Measurements from ENCODE around the gene NPHP1.
"Not testable (repeated sequence)": the region's sequence is repeated elsewhere in the genome, so short reads cannot be mapped to it uniquely, and the experiment has no call there.

Gene NPHP1

GRCh38 chr2:110190169-110190568 is 14.6 kb downstream of the NPHP1 start:
- DNase-seq = not testable (repeated sequence)

GRCh38 chr2:110182449-110182848 is 22.4 kb downstream of the NPHP1 start:
- no peak for DNase-seq

- no peak for DNase-seq
Measured at GRCh38 chr2:110180036-110180435, 24.8 kb downstream of the NPHP1 start.

GRCh38 chr2:110173523-110173922 is 31.3 kb downstream of the NPHP1 start:
- DNase-seq = no peak

- DNase-seq = no peak
Measured at GRCh38 chr2:110172506-110172905, 32.3 kb downstream of the NPHP1 start.

- no peak for DNase-seq
Measured at GRCh38 chr2:110170102-110170501, 34.7 kb downstream of the NPHP1 start.

GRCh38 chr2:110167326-110168000 is 37.4 kb downstream of the NPHP1 start:
- no peak for DNase-seq

GRCh38 chr2:110166266-110166665 is 38.5 kb downstream of the NPHP1 start:
- DNase-seq = no peak

- DNase-seq = no peak
Measured at GRCh38 chr2:110157153-110157793, 47.5 kb downstream of the NPHP1 start.

GRCh38 chr2:110154828-110155227 is 50.0 kb downstream of the NPHP1 start:
- DNase-seq = not testable (repeated sequence)

- not testable (repeated sequence) for DNase-seq
Measured at GRCh38 chr2:110154188-110154587, 50.6 kb downstream of the NPHP1 start.

- no peak for DNase-seq
Measured at GRCh38 chr2:110153416-110153815, 51.4 kb downstream of the NPHP1 start.

GRCh38 chr2:110152943-110153342 is 51.9 kb downstream of the NPHP1 start:
- DNase-seq = no peak

- DNase-seq = no peak
Measured at GRCh38 chr2:110149330-110150220, 55.2 kb downstream of the NPHP1 start.

- no peak for DNase-seq
Measured at GRCh38 chr2:110146945-110147332, 57.9 kb downstream of the NPHP1 start.

GRCh38 chr2:110146183-110146944 is 58.4 kb downstream of the NPHP1 start:
- DNase-seq = no peak

GRCh38 chr2:110143982-110144381 is 60.8 kb downstream of the NPHP1 start:
- no peak for DNase-seq

- no peak for DNase-seq
Measured at GRCh38 chr2:110140401-110140800, 64.4 kb downstream of the NPHP1 start.

- no peak for DNase-seq
Measured at GRCh38 chr2:110134025-110134424, 70.8 kb downstream of the NPHP1 start.

GRCh38 chr2:110131166-110131565 is 73.6 kb downstream of the NPHP1 start:
- DNase-seq = no peak

GRCh38 chr2:110130757-110131156 is 74.1 kb downstream of the NPHP1 start:
- DNase-seq = no peak

- DNase-seq = no peak
Measured at GRCh38 chr2:110126906-110127305, 77.9 kb downstream of the NPHP1 start.
